Glomerular visceral epithelial cell (primary cell): Measurements from ENCODE around the gene TIMM10.

Source experiments
- DNase-seq: peaks from one replicate; pipeline ENCODE4 v3.0.0-alpha.2; 2016; ENCODE audit errors: extremely low spot score

Gene TIMM10

DNA sequence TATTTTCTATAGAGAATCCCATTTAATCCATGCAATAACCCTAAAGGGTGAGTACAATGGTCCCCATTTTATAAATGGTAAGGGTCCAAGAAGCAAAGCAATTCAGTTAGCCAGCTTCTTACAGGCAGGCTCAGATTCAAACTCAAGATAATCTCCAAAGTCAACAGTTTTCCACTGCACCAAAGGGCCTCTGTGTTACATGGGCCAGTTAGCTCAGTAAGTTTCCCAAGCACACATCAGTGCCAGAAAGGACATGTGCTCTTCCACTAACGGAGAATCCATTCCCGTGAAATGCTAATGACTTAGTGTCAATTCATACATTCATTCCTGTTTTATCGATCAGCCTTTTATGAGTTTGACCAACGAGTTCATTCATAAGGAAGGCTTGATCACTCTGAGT lies 26.0 kb downstream of the TIMM10 start:
- no peak for DNase-seq

DNA sequence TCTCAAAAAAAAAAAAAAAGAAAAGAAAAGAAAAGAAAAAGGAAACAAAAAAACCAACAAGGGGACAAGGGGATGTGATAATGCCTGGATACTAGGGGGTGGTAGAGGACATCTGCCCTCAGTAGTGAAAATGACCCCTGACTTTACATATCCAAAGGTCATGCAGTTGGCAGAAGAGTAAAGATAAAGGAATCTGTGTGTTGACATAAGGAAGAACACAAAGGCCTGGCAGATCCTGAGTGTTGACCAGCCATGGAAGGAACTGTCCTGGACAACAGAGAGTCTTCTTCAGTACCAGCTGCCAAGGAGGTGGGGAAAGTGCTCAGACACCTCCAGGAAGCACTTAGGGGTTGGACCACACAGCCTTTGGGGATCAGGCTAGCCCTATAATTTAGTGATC lies 27.7 kb downstream of the TIMM10 start:
- DNase-seq: no peak

DNA sequence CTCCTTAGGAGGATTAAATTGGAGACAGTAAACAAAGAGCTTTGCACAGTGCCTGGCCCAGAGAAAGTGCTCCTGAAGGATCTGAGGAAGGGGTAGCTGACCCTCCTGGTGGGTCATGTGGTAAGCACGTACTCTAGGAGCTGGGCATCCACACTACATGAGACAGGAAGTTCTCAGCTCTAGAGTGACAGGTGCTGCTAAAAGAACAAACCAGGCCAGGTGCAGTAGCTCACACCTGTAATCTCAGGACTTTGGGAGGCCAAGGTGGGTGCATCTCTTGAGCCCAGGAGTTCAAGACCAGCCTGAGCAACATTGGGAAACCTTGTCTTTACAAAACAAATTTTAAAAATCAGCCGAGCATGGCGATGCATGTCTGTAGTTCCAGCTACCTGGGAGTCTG lies 28.2 kb downstream of the TIMM10 start:
- no peak for DNase-seq

DNA sequence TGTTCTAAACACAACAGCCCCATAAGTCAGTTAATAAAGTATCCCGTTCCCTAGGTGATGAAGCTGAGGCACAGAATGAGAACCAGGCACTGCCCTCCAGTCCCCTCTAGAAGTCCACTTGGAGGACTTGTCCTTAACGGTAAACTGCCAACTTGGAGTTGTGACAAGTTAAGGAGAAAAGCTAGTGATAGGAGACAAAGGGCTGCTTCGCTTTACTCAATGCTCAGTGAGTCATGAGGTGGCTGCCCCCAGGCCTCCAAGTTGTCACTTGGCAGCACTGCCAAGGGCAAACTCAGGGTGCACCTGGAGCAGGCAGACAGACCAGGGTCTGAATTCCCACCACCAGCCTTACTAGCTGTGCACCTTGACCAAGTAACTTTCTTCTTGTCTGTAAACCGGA lies 28.6 kb downstream of the TIMM10 start:
- no peak for DNase-seq

DNA sequence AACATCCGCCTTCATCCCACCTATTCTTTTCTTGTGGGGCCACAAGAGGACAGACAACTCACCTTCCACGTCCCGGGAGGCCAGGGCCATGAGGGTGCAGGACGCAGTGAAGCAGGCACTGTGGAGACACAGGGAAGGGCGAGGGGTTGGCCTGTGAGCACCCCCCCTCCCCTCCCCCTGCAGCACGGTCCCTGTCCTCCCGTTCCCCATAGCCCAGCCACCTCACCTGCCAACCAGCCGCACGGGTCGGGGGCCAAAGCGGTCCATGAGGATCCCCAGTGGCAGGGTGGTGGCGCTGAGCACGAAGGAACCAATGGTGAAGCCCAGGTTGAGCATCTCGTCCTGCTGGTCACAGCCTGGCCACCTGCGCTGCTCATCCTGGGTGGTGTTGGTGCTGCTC lies 29.6 kb downstream of the TIMM10 start:
- no peak for DNase-seq

DNA sequence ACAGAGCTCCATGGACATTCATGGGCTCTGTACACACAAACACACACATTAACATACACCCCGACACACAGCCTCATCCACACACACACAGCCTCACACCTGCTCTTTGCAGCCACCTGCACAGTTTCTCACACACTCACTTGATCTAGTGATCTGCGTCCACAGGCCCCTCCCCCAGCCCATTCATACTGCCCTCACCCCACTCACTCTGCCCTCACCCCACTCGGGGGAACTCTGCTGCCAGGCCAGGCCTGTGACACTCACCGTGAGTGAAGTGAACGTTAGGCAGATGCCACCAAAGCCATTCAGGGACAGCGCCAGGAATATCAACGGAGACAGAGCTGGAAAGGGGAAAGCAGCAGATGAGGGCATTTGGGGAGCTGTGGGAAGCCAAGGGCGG lies 30.0 kb downstream of the TIMM10 start:
- DNase-seq: no peak

DNA sequence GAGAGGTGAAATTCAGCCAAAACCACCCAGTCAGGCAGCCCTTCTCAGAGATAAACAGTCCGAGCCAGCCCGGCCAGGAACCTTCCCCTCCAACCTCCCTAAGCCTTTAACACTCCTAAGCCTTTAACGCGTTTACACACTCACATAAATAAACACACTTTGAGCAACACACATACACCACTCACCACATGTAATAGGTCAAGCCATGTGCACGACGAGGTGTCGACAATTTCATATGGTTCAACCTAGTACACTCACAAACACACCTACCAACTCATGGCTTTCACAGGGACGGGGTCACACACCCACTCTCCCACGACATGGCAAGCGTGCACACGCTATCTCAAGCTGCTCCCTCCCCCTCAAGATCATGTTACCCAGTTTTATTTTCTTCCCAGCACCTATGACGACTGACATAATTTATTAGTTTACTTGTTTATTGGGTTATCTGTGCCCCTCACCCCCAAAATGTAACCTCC lies 30.5 kb downstream of the TIMM10 start:
- no peak for DNase-seq

DNA sequence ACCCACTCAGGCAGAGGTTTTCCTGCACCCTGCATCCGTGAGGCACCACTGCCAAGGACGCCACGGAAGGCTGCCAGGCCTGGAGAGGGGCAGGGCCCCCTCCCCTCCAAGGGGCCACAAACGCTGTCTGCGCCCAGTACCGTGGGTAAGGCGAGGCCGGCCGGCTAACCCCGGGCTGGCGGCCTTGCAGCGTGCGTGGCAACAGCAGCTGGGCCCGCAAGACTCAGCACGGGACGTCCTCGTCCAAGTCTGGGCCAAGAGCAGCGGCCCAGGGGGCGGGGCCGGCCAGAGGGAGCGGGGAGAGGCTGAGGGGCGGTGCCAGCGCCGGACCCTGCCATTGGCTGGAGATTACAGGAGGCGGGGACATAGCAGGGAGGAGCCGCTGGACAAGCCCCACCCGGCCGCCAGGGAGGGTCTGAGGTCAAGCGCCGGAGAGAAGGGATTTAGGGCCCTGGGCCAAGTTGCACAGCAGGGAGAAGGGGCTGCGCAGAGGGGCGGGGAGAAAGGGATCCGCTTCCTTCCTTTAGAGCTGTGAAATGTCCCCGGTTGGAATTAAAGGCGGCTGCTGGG lies 31.1 kb downstream of the TIMM10 start:
- peak; percentile 83 for DNase-seq

DNA sequence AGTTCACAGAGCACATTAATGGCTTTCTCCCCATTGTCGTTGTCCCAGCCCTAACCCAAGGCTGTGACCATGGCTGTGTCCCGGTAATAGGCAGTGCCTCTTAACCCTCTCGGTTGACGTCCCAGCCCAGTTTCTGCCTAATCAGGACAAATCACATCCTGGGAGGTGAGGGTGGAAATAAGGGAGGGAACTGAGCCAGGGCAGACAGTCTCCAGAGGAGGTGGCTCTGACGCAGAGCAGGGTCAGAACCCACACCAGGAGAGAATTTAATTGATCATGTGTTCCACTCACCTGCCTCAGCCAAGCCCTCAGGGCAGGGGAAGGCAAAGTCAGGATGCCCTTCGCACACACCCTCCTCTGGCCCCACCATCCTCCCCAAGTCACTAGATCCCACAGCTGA lies 32.0 kb downstream of the TIMM10 start:
- no peak for DNase-seq

DNA sequence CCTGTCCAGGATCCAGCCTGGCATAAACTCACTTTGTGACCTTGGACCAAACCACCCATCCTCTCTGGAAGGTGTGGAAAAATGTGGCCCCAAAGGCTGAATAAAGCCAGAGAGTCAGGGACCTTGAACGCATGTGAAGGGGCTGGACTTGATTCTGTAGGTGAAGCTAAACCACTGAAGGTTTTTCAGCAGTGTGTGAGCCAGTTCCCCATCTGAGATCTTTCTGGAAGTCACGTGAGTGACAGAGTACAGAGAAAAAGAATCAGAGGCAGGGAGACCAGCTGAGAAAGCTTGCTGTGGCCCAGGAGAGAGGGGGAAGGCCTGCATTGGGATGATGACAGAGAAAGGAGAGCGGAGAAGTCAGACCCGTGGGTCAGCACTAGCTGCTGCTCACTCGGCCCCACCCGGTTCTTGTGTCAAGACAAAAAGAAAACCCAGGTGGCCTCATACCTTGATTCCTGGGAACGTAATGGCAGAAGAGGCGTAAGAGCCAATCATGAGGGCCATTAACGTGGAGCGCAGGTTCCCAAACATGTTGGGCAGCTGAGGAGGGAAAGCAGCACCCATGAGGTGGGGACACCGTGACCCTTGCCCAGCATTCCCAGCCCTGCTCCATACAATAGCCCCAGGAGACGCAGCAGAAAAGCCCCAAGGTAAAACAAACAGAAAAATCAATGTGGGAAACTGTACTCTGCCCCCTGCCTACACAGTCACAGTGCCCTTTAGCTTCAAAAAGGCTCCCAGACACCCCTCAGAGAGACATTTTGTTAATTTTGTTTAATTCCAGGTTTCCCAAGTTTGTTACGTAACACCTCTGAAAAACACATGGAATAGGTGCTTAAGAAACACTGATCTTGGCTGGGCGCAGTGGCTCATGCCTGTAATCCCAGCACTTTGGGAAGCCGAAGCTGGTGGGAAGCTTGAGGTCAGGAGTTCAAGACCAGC lies 33.0 kb downstream of the TIMM10 start:
- no peak for DNase-seq

DNA sequence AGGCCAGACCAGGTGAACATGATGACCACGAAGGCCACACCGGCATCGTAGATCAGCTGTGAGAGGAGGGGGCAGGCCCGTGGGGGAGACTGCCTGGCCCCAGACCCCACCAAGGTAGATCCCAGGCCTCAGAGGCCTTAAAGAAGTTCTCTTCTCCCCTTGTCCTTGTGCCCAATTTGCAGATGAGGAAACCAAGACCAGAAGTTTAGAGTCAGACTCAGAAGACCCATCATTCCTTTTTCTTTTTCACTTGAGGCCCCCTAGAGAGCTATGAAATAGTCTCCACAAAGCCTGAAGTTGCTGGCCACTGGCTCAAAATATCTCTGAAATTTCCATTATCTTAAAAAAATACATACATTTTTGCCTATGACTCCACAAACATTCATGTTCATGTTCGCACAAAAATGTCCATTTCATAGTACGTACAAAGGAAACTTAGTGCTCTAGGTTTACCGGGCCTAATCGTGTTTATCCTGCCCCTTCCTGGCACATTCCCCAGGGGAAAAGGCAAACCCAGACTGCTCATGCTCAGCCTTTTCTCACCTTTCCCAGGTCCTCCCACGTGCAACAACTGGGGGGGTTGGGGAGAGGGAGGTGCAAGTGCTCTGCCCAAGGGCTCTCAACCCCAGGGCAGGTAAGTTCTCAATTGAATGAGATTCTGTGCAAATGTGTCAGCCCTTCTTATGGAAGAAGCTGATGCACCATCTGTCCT lies 34.3 kb downstream of the TIMM10 start:
- DNase-seq: no peak

DNA sequence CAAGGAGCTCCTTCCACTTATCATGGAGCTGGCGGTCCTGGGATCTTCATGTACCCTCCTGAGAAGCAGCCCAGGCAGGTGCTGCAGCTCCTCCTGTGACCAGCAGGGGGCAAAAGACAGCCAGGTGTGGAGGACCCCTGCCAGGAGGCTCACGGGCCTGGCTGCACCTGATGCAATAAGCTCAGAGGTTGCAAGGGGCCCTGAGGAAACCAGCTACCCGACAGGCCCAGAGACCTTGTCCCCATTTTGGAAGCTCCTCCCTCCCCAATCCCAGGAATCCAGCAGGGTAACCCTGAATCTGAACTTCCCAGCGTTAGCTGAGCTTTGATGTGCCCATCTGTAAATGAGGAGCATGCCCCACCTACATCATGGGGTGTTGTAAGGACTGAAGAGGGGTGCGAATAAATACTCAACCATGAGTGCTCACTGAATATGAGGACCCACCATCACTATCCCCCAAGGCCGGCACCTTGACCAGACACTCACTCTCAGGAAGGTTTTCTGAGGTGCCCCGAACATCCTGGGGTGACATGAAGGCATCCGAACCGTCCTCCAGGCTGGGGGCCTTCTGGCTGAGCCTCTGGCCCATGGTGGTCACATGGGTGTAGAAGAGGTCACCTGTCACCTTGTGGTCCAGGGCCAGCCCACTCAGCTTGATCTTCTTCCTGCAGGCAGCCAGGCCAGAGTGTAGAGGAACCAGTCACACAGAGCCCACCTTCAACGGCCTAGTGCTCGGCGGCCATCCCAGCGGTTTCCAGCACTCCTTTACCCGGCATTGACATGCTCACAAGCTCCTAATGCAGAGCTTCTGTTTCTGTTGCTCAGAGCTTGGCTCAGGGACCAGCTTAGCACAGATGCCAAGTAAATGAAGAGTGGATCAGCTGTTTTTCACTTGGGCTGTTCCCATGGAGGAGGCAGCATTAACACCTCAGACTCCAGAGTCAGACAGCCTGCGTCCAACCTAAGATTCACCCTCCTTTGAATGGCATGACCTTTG lies 36.7 kb downstream of the TIMM10 start:
- peak; percentile 40 for DNase-seq

DNA sequence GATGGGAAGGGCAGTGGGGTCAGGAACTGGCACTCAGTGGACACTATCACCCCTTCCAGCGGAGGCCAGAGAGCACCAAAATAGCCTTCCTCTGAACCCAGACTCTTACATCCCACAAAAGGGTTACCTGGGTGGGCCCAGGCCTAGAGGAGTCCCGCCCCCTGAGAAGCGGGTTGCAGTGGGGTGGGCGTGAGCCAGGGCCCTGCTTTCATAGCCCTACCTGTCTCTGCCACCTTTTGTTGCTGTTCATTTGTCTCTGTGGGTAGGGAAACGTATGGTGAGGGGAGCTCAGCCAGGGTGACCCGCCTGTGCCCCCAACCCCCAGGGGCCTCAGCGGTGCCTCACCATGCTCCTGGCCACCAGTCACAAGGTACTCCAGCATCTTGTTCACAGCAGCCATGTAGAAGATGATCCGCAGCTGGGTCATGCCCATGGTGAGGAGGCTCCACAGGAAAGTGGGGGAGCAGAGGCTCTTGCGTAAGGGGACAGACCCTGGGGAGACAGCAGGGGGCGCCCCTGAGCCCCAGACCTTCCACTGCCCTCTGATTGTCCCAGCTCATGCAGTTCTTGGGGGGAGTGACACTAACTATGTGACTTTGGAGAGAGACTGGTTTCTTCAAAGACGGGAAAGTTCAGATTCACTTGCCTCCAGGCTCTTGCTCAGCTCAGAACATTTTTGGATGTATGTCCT lies 39.0 kb downstream of the TIMM10 start:
- DNase-seq: peak; percentile 20

DNA sequence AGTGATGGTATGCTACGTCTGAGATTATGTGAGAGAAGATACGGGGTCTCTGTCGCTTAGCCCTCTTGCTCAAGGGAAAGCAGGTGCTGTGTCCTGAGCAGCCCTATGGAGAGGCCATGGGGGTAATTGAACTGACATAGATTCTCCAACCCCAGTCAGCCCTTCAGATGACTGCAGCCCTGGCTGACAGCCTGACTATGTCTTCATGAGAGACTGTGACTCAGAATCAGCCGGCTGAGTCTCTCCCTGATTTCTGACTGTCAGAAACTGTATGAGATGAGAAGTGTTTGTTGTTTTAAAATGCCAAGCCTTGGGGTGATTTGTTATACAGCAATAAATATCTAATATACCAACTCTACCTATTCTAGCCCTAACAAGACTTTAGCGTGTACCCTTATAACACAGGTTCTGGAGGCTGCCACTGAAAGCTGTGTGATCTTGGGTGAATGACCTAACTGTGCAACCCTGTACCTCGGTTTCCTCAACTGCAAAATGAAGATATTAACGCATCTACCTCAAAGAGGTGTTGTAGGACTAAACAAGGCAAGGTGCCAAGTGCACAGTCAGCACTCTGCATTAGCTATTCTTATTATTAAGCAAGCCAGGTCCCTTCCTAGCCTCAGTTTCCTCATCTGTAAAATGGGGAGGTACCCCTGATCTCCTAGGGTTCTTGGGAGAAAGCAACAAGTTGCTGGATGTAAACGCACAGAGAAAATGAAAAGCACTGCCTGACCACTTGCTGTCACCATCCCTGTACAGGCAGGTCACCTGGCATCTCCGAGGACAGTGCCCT lies 39.9 kb downstream of the TIMM10 start:
- DNase-seq: no peak

DNA sequence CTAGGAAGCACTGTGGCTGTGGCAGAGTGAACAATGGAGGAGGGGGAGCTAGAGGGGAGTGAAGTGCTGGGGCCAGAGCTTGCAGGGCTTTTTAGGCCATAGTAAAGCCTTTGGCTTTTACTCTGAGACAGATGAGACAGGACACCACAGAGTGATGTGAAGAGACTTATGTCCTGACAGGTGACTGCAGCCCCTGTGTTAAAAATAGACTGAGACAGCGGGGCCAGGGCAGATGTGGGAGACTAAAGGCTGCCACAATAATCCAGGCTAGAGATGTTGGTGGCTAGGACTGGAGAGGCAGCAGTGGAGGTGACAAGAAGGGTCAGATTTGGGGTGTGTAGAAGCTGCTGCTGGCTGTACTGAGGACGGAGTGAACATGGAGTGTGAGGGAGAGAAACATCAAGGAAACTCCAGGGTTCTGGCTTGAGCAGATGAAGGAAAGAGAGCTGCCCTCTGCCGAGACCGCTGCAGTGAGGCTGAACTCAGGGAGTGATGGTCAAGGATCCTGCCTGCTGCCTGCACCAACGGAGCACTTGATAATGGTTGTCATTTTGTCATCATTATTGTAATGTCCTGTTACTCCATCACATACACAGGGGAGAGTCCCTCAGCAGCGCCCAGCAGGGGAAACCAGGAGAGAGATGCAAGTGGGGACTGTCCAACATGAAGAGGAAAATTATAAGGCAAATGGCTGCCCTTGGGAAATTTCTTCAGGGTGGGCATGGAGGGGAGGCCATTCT lies 42.5 kb downstream of the TIMM10 start:
- DNase-seq: no peak

DNA sequence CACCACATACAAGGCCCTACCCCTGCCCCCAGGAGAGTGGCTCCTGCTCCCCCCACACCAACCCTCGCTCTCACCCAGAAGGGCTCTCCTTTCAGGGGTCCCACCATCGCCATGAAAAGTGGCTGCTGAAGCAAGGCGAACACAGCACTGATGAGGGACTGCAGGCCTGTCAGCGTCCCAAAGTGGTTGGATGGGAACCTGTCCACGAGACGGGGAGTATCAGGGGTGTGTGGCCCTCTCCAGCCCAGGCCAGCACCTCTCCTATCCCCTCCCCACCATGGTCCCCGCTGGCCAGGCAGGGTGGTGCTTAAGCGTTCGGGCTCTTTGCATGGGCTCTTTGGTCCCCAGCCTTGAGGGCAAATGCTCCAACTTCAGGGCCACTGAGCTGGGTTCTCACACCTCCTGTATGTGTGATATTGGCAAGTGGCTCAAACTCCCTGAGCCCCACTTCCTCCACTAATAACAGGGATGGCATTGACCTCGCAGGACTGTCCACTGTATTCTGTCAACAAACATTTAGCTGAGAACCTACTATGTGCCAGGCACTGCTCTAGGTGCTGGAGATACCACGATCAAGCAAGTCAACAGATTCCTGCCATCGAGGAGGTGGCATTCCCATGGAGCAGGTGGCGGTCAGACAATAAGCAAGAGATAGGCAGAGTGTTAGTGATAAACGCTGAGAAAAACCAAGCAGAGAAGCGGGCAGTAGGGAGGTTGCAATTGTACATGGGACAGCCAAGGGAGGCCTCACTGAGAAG lies 43.4 kb downstream of the TIMM10 start:
- DNase-seq: no peak

DNA sequence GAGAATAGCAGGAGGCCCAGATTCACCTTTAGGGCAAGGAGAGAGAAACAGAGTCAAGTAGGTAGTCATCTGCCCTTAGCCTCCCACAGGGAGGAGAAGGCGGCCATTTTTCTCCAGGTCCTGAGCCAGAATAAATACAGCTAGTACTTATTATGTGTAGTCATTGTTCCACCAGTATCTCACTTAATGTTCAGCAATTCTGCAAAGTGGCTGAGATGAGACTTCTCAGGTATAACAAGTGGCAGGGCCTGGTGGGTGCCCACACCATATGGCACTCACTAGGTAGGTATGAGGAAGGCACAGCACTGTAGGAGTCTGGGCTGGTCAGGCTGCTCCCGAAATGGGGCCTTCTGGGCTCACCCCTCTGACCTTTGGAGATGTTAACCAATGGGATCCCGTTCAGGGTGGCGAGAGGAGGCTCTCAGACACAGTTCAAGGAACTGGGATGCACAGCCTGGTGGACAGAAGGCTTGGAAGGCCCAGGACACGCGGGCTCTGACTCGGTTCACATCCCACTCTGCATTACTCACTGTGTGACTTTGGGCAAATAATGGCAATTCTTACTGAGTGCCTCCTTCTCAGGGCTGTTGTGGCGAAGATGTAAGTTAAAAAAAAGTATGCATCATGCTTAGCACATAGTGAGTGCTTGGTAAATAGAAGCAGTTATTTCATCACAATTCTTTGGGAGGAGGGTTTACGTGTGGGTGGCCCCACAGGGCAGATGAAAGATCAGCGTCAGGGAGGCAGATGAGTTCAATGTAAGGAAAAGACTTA lies 45.1 kb downstream of the TIMM10 start:
- DNase-seq: no peak
